NCI-H2196 (cell line): ENCODE data around the gene LRRC32.

ENCODE experiments used
- DNase-seq: peaks from one replicate; lab custom pipeline; 2025; ENCODE audit not compliant: unreplicated experiment; lab: John Stamatoyannopoulos, UW

The LRRC32 gene

GRCh38 chr11:76699451-76700091 is 29.0 kb upstream of the LRRC32 start:
- DNase-seq: no peak

- no peak for DNase-seq
These were observed 27.9 kb upstream of the LRRC32 start for GRCh38 chr11:76698321-76699043.

GRCh38 chr11:76696756-76697155 is 26.2 kb upstream of the LRRC32 start:
- DNase-seq: no peak

- DNase-seq: no peak
These were observed 25.2 kb upstream of the LRRC32 start for GRCh38 chr11:76695771-76696170.

- no peak for DNase-seq
These were observed 24.6 kb upstream of the LRRC32 start for GRCh38 chr11:76695133-76695532.

- no peak for DNase-seq
These were observed 24.1 kb upstream of the LRRC32 start for GRCh38 chr11:76694664-76695063.

GRCh38 chr11:76693806-76694205 is 23.3 kb upstream of the LRRC32 start:
- no peak for DNase-seq

GRCh38 chr11:76692956-76693355 is 22.4 kb upstream of the LRRC32 start:
- no peak for DNase-seq

- DNase-seq: no peak
These were observed 21.1 kb upstream of the LRRC32 start for GRCh38 chr11:76691655-76692054.

GRCh38 chr11:76690736-76691135 is 20.2 kb upstream of the LRRC32 start:
- no peak for DNase-seq

GRCh38 chr11:76689313-76690260 is 19.0 kb upstream of the LRRC32 start:
- DNase-seq: no peak

- DNase-seq: no peak
These were observed 17.6 kb upstream of the LRRC32 start for GRCh38 chr11:76688146-76688545.

GRCh38 chr11:76686261-76687079 is 15.9 kb upstream of the LRRC32 start:
- DNase-seq: no peak

- no peak for DNase-seq
These were observed 15.3 kb upstream of the LRRC32 start for GRCh38 chr11:76685831-76686230.

GRCh38 chr11:76685237-76685636 is 14.7 kb upstream of the LRRC32 start:
- no peak for DNase-seq

- no peak for DNase-seq
These were observed 14.0 kb upstream of the LRRC32 start for GRCh38 chr11:76684516-76684915.

- no peak for DNase-seq
These were observed 12.9 kb upstream of the LRRC32 start for GRCh38 chr11:76683161-76684095.

GRCh38 chr11:76682684-76683083 is 12.1 kb upstream of the LRRC32 start:
- DNase-seq: no peak

GRCh38 chr11:76682106-76682505 is 11.6 kb upstream of the LRRC32 start:
- no peak for DNase-seq
